ENCODE results near the gene DNAJC9.

The DNAJC9 gene

GRCh38 chr10:73228247-73228646 is 18.8 kb downstream of the DNAJC9 start:
- H3K9ac ChIP-seq (ENCODE audit: low read length), result no peak overlapping the region
- H3K27me3 ChIP-seq (ENCODE audit: insufficient read depth, low read length), result no peaks in the 10 kb centered on the region
- H3K4me1 ChIP-seq (ENCODE audit: insufficient read depth, low read length, severe bottlenecking), result no peaks in the 10 kb centered on the region
- no peak overlapping the region for H3K4me3 ChIP-seq (ENCODE audit: low read depth, low read length, poor library complexity, severe bottlenecking)
- H3F3A ChIP-seq (ENCODE audit: insufficient read depth, low read length), result no peaks in the 10 kb centered on the region
- TF ChIP-seq CTCF (IDR thresholded peaks at IDR 0.05; ENCODE audit: low read length) (no peak), EZH2 (IDR thresholded peaks at IDR 0.05; ENCODE audit: borderline replicate concordance, low read length) (no peak)
- no peaks in the 10 kb centered on the region for H4K20me1 ChIP-seq (ENCODE audit: insufficient read depth, low read length)
- no peaks in the 10 kb centered on the region for H3K9me2 ChIP-seq (ENCODE audit: low read depth, low read length)
- no peak overlapping the region for H3K27ac ChIP-seq (ENCODE audit: low read depth, low read length, poor library complexity, severe bottlenecking)
- H3K36me3 ChIP-seq (ENCODE audit: insufficient read depth, low read length), result no peaks in the 10 kb centered on the region
- H3K4me2 ChIP-seq (ENCODE audit: low read length), result no peak overlapping the region
- H3K79me2 ChIP-seq (ENCODE audit: insufficient read depth, low read length), result no peaks in the 10 kb centered on the region
- H2AFZ ChIP-seq (ENCODE audit: low read length), result no peak overlapping the region
- H3K9me3 ChIP-seq (ENCODE audit: low read length), result no peaks in the 10 kb centered on the region

- no peaks in the 10 kb centered on the region for H3K4me1 ChIP-seq (ENCODE audit: insufficient read depth, low read length, severe bottlenecking)
- no peaks in the 10 kb centered on the region for H3F3A ChIP-seq (ENCODE audit: insufficient read depth, low read length)
- H3K9me2 ChIP-seq (ENCODE audit: low read depth, low read length), result no peaks in the 10 kb centered on the region
- H2AFZ ChIP-seq (ENCODE audit: low read length), result no peak overlapping the region
- no peaks in the 10 kb centered on the region for H4K20me1 ChIP-seq (ENCODE audit: insufficient read depth, low read length)
- H3K4me3 ChIP-seq (ENCODE audit: low read depth, low read length, poor library complexity, severe bottlenecking), result no peak overlapping the region
- no peaks in the 10 kb centered on the region for H3K9me3 ChIP-seq (ENCODE audit: low read length)
- no peaks in the 10 kb centered on the region for H3K36me3 ChIP-seq (ENCODE audit: insufficient read depth, low read length)
- no peaks in the 10 kb centered on the region for H3K27me3 ChIP-seq (ENCODE audit: insufficient read depth, low read length)
- no peak overlapping the region for H3K27ac ChIP-seq (ENCODE audit: low read depth, low read length, poor library complexity, severe bottlenecking)
- TF ChIP-seq EZH2 (IDR thresholded peaks at IDR 0.05; ENCODE audit: borderline replicate concordance, low read length) (no peak), CTCF (IDR thresholded peaks at IDR 0.05; ENCODE audit: low read length) (no peak)
- no peak overlapping the region for H3K9ac ChIP-seq (ENCODE audit: low read length)
- no peak overlapping the region for H3K4me2 ChIP-seq (ENCODE audit: low read length)
- no peaks in the 10 kb centered on the region for H3K79me2 ChIP-seq (ENCODE audit: insufficient read depth, low read length)
These were observed 20.4 kb downstream of the DNAJC9 start for GRCh38 chr10:73226663-73227062.

GRCh38 chr10:73225518-73225917 is 21.5 kb downstream of the DNAJC9 start:
- Histone ChIP-seq H3K4me3 (ENCODE audit: low read depth, low read length, poor library complexity, severe bottlenecking) (no peak overlapping the region), H3K27ac (ENCODE audit: low read depth, low read length, poor library complexity, severe bottlenecking) (no peak overlapping the region)
- TF ChIP-seq EZH2 (IDR thresholded peaks at IDR 0.05; ENCODE audit: borderline replicate concordance, low read length), result no peak
- no peak for TF ChIP-seq CTCF (IDR thresholded peaks at IDR 0.05; ENCODE audit: low read length)

More at GRCh38 chr10:73225518-73225917, 21.5 kb downstream of the DNAJC9 start:
- no peaks in the 10 kb centered on the region for H3F3A ChIP-seq (ENCODE audit: insufficient read depth, low read length)
- no peaks in the 10 kb centered on the region for H3K79me2 ChIP-seq (ENCODE audit: insufficient read depth, low read length)
- H4K20me1 ChIP-seq (ENCODE audit: insufficient read depth, low read length), result no peaks in the 10 kb centered on the region
- no peaks in the 10 kb centered on the region for H3K9me3 ChIP-seq (ENCODE audit: low read length)
- no peaks in the 10 kb centered on the region for H3K9me2 ChIP-seq (ENCODE audit: low read depth, low read length)
- H3K27me3 ChIP-seq (ENCODE audit: insufficient read depth, low read length), result no peaks in the 10 kb centered on the region
- H3K4me1 ChIP-seq (ENCODE audit: insufficient read depth, low read length, severe bottlenecking), result no peaks in the 10 kb centered on the region
- H3K9ac ChIP-seq (ENCODE audit: low read length), result no peak overlapping the region
- H2AFZ ChIP-seq (ENCODE audit: low read length), result no peak overlapping the region
- H3K36me3 ChIP-seq (ENCODE audit: insufficient read depth, low read length), result no peaks in the 10 kb centered on the region
- H3K4me2 ChIP-seq (ENCODE audit: low read length), result no peak overlapping the region
